NCI-H2171 (cell line): ENCODE results near the gene LMBR1.
"Not testable (repeated sequence)": the region's sequence is repeated elsewhere in the genome, so short reads cannot be mapped to it uniquely, and the experiment has no call there.

Source experiments
- DNase-seq: peaks from one replicate; lab custom pipeline; 2025; lab: John Stamatoyannopoulos, UW

Gene LMBR1

GRCh38 chr7:156654511-156655234 lies 238.3 kb downstream of the LMBR1 start:
- DNase-seq = no peak

- DNase-seq = no peak
Measured at GRCh38 chr7:156652886-156653568, 240.0 kb downstream of the LMBR1 start.

GRCh38 chr7:156651474-156651873 lies 241.5 kb downstream of the LMBR1 start:
- DNase-seq = no peak

GRCh38 chr7:156650042-156650441 lies 242.9 kb downstream of the LMBR1 start:
- DNase-seq = no peak

DNA sequence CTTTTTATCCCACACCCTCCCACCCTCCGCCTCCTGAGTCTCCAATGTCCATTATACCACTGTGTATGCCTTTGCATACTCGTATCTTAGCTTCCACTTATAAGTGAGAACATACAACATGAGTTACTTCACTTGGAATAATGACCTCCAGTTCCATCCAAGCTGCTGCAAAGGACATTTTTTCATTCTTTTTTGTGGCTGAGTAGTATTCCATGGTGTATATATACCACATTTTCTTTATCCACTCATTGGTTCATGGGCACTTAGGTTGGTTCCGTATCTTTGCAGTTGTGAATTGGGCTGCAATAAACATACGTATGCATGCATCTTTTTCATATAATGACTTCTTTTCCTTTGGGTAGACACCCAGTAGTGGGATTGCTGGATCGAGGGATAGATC lies 245.7 kb downstream of the LMBR1 start:
- not testable (repeated sequence) for DNase-seq

DNA sequence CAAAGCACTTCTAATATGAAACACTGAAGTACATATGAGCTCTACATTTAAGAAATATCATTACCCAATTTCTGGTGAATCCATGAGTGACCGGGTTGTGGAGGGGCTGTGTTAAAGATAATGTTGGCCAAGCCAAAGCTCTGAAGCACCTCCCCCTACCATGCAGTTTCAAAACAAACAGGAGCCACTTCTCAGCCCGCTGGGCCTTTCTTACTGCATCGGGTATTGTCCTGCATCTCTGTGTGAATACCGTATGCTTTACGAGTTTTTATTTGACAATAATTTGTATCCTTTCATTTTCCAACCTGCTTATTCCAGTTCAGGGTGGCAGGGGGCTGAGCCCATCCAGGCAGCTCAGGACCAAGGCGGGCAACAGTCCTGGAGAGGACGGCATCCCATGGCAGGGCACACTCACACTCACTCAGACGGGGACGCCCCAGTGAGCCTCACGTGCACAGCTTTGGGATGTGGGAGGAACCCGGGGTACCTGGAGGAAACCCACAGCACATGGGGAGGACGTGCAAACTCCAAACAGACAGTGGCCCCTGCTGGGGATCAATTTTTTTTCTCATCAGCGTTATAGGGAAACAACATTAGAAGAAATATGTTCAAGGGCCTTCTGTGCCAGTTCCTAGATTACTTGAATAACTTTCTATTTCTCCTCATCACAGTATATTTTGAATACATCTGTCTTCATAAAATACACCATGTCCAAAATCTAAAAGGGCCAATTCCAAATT lies 250.5 kb downstream of the LMBR1 start:
- no peak for DNase-seq

GRCh38 chr7:156640949-156641485 lies 252.0 kb downstream of the LMBR1 start:
- DNase-seq = peak; percentile 78

DNA sequence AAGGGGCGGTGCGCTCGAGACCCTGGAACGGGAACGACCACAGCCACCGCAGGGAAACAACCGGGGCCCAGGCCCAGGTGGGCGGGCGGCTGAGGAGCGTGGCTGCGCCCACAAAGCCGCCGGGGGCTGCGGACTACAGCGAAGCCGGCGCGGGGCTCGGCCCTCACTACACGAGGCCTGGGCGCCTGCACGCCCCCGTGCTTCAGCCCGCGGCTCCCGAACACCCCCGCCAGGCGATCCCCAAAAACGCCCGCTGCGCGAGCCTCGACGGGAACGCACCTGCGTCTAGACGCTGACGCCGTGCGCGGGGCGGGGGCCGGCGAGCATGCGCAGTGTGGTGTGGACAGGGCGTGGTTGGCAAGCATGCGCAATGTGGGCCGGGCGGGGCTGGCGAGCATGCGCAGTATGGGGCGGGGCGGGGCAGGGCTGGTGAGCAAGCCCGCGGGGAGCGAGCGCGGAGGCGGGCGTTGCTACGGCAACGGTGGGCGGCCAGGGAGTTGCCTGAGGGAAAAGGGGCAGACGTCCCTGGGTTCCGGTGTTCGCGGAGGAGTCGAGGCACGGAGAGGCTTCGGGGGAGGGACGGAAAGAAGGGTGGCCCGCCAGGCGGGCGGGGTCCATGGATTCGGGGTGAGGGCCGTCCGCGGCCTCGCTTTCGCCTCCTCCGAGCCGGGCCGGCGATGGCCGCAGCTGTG lies 252.6 kb downstream of the LMBR1 start, which contains the start of gene RNF32:
Gene RNF32 (plus strand): TSS at position 518 of the 692 bp plus-strand sequence. CDS start 3,104 bp downstream, outside the sequence.
- DNase-seq = peak; percentile 92

DNA sequence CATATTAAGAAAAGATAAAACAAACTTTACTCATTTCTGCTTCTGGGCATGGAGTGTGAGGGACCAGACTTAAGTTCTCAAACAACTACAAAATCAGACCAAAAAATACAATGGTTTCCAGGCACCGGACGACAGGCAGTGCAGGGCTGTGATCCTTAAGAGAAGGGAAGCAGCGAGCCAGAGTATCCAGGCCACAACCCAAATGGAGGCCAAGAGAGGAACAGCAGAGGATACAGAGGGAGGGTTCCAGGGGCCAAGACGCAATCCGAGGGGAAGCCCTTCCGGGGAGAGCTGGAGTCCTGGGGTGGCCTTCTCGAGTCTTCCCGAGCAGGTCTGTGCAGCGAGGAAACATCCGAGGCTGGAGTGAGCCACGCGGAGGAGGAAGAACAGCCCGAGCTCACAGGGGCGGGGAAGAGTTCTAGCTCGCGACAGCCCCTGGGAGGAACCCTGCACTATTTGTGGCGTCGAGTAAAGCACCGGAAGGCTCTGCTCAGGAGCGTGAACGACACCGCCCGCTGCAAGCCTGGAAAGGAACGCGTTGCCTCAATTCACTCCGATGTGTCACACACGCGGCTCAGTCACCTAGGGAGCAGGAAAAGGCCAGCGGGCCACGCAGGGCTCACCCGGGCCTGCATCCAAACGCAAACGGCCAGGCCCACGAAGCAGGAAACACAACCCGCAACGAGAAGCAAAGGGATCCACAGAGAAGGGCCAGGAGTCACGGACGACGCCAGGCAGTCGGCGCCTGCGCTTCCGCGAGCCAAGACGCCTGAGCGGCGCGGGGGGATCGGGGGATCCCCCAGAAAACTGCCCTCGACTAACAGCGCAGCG lies 253.3 kb downstream of the LMBR1 start:
- no peak for DNase-seq

DNA sequence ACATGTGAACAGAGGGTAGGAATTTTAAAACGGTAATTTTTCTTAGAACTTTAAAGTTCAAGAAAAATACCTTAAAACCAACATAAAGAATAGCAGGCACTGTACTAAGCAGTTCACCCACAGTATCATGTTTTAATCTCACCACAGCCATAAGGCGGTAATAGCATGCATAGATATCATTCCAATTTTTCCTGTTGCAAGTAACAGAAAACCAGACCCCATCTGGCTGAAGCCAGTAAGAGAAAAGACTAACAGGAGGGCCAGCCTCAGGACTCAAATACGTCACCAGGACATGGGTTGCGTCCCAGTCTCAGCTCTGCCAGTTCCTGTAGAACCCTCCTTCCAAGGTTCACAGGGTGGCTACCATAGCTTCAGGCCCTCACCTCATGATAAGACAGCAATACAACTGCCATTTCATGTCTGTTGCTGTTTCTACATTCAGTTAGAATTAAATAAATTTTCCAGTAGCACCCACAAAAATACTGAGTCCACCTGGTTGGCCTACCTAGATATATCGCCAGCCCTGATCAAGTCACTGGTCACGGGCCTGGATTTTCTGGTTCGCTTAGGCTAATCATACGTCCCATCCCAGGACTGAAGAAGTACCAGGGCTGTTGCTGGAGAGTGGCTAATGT lies 254.4 kb downstream of the LMBR1 start:
- DNase-seq = peak; percentile 10

GRCh38 chr7:156637093-156637492 lies 255.9 kb downstream of the LMBR1 start:
- not testable (repeated sequence) for DNase-seq

- DNase-seq = no peak
Measured at GRCh38 chr7:156635529-156636385, 257.2 kb downstream of the LMBR1 start.

DNA sequence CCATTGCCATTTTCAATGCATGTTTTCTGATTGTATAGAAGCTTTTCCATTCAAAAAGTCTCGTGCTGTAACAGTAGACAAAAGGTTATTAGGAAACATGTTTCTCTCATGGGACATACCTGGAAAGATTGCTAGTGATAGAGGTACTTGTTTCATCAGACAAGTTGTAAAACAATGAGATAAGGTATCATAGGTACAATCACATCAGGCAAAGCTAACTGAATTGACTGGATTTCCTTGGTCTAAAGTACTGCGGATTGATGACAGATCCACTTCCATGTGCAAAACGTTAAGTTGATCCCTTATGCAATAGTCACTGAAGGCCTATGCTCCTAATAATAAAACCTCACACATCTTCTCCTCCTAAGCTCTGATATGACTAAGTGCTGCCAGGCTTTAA lies 258.9 kb downstream of the LMBR1 start:
- no peak for DNase-seq

DNA sequence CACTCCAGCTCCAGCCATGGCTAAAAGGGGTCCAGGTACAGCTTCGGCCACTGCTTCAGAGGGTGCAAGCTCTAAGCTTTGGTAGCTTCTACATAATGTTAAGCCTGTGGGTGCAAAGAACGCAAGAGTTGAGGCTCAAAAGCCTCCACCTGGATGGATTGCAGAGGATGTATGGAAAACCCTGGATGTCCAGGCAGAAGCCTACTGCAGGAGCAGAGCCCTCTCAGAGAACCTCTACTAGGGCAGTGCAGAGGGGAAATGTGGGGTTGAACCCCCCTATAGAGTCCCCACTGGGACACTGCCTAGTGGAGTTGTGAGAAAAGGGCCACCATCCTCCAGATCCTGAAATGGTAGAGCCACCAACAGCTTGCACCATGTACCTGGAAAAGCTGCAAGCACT lies 263.1 kb downstream of the LMBR1 start:
- no peak for DNase-seq

DNA sequence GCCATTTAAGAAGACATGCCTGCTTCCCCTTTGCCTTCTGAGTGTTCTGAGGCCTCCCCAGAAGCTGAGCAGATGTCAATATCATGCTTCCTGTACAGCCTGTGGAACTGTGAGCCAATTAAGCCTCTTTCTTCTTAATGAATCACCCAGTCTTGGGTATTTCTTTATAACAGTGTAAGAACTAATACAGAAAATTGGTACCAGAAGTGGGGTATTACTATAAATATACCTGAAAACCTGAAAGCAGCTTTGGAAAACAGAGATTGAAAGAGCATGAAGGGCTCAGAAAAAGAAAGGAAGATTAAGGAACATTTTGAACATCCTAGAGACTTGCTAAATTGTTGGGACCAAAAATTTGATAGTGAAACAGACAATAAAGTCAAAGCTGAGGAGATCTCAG lies 264.4 kb downstream of the LMBR1 start:
- no peak for DNase-seq
